Heart left ventricle (tissue), 13 donors: ENCODE results near the gene CEP19.

Experiments used
- CTCF ChIP-seq, 12 donors: fragments of 200-600 bp; sonication (generic) in 4 of 12; IDR thresholded peaks; one replicate each; pipeline versions ENCODE4 v1.5.0 to v1.8.0; 2018 to 2022; ENCODE audit warnings: antibody characterized with exemption in 12 of 12, mild to moderate bottlenecking in 5 of 12
- POLR2A ChIP-seq, 2 donors: fragments of 450-650 bp; IDR thresholded peaks; one replicate each; pipeline ENCODE4 v1.6.1; 2017; ENCODE audit warnings: antibody characterized with exemption in 2 of 2, mild to moderate bottlenecking in 2 of 2, moderate library complexity in 2 of 2
- donor health status: ischemic (EF 13 %, LVEDD 7.1; RV severe dilation, severe dysfunction).
- donor health status: DM: no; HTN: yes; CAD: no.
- donor health status: DM: no; HTN: no; CAD: no.
- donor health status: ischemic (EF 25% LVEDD 6.9; RV normal size, moderate dysfunction).
- donor health status: ischemic (EF 25% LVEDD 5.7; RV mildly dilated, moderate dysfunction).
- donor health status: ischemic (EF 35%, LVEDD 5.7; RV mildly dilated, moderate dysfunction).
- donor health status: nonischemic (EF 11% LVEDD 7.7; RV severe dilation, severe dysfunction).
- donor health status: DM: yes; HTN: yes; CAD: no.
- donor health status: PGD.
- donor health status: ischemic (EF 29% LVEDD 5.4; RV normal size, mild dysfunction).
- donor health status: nonischemic (EF 23%, LVEDD 6.1; RV moderate dilation, normal function).

- TF ChIP-seq POLR2A (IDR thresholded peaks at IDR 0.05): no peak
- no peak for TF ChIP-seq CTCF (IDR thresholded peaks at IDR 0.05)
Observed at GRCh38 chr3:196697270-196697669, 14.8 kb downstream of the CEP19 start.
